DLD1 (cell line): ENCODE data around the gene TSC2.

Source experiments
- in situ Hi-C: cut with HindIII; loops from 2 replicates; pipeline ENCODE4 v1.10.0; 2017; ENCODE audit warnings: low sequenced_read_pairs

Gene TSC2

DNA sequence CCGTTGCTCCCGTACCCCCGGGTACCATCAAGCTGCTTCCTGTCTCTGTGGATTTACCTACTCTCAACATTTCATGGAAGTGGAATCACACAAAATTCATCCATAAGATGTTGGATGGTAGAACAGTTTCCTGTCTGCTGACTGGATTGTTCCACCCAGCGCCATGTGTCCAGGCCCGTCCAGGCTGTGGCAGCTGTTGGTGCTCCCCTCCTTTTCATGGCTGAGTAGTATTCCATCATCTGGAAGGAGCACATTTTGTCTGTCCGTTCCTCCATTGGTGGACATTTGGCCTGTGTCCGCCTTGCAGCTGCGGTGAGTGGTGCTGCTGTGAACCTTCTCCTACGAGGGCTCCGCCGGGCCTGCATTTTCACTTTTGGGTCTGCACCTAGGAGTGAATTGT is 18.4 kb downstream of the TSC2 start:
- in situ Hi-C loops: no loop called here

DNA sequence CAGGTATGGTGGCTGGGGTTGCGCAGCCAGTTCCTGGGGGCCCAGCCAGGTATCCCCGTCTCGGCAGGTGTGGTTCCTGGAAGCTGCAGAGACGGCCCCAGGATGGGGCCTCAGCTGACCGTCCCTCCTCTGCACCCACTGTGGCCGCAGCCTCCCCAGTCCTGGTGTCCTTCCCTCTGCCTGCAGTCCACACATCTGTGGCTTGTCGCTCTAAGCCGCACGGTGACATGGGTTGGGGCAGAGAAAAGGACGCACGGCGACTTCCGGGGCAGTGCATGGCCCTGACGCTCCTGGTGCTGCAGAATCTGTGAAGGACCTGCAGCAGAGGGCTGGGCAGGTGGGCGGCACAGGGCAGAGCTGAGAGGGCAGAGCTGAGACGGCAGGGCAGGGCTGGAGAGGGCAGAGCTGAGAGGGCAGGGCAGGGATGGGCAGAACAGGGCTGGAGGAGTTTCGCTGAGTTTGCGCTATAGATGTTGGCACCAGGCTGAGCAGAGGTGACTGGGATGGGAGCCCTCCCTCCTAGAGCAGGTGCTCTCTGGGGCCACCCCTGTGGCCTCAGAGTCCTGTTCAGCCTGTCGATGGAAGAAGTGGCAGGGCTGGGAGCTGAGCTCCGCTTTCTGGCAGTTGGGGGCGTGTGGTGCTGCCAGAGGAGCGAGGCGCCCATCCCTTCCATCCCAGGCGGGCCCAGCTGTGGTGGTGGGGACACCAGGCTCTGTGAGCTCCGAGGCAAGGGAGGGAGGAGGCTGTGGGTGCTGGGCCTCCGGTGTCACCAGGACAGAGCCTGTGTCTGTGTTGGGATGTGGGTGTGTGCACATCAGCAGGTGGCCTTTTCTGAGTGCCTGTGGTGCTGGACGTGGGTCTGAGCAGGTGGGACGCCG is 23.0 kb downstream of the TSC2 start:
- in situ Hi-C loops: no loop called here

DNA sequence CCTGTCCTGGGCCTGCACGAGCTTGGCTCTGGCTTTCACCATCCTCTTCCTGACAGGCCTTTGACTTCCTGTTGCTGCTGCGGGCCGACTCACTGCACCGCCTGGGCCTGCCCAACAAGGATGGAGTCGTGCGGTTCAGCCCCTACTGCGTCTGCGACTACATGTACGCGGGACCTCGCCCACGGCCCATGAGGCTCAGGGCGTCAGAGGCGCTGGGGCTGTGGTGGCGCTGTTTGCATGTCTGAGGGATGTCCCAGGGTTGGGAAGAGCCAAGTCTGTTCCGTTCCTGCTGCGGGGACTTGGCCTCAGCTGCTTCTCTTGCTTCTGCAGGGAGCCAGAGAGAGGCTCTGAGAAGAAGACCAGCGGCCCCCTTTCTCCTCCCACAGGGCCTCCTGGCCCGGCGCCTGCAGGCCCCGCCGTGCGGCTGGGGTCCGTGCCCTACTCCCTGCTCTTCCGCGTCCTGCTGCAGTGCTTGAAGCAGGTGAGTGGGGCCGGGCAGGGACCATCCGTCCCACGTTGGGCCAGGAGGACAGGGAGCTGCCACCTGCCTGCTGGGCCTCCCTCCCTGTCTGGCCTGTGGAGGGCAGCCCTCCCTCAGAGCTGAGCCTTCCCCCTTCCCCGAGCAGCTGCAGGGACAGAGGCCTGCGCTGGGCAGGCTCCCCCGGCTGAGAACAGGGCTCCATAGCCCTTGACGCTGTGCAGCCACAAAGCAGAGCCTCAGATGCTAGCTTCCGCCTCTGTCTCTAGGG is 23.8 kb downstream of the TSC2 start:
- in situ Hi-C loops: no loop called here

- in situ Hi-C loops: no loop called here
These were observed 25.1 kb downstream of the TSC2 start for GRCh38 chr16:2072926-2073325.

DNA sequence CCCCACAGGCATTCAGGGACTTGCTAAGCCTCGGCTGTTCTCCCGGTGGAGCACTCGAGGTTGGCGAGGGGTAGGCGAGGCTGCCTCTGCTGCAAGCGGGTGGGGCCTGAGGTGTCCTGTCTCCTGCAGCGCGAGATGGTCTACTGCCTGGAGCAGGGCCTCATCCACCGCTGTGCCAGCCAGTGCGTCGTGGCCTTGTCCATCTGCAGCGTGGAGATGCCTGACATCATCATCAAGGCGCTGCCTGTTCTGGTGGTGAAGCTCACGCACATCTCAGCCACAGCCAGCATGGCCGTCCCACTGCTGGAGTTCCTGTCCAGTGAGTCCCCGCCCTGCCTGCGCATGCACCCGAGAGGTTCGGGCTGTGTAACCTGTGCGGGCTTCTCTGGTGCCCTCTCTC is 26.3 kb downstream of the TSC2 start:
- in situ Hi-C loops: no loop called here

- in situ Hi-C loops: no loop called here
These were observed 27.8 kb downstream of the TSC2 start for GRCh38 chr16:2075631-2076030.

GRCh38 chr16:2076072-2076865 is 28.5 kb downstream of the TSC2 start:
- in situ Hi-C loops: no loop called here

- in situ Hi-C loops: no loop called here
These were observed 29.2 kb downstream of the TSC2 start for GRCh38 chr16:2077016-2077415.

GRCh38 chr16:2077696-2078095 is 29.9 kb downstream of the TSC2 start:
- in situ Hi-C loops: no loop called here

DNA sequence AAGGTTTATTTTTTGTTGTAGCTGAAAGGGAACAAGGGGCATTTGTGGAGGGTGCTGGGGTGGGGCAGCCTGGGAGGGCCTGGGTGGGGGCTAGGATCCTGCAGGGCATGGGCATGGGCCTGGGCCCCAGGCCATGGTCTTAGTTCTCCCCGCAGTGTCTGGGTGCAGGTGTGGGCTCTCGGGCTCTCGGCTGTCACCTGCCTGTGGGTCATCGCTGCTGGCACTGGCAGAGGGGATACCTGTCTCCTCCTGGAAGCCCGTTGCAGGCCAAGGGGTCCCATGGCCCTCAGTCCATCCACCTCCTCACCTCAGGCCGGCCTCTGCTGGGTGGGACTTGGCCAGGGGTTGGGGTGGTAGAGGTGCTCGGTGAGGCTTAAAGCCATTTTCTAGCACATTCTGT is 30.3 kb downstream of the TSC2 start:
- in situ Hi-C loops: no loop called here

DNA sequence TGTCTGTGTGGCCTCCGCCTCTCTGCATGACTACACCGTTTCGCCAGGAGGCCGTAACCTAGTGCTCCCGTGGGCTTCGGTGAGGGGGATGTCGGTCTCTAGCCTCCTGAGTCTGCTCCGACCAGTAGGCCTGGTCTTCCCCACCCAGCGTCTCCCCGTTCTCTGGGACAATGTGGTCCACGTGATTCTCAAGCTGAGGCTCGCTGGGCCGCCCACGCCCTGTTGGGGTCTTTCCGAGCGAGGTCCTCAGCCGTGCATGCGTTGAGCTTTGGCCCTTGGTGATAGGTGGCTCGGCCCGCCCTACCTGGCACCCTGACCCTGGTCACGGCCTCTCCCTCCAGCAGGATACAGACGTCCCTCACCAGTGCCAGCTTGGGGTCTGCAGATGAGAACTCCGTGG is 30.9 kb downstream of the TSC2 start:
- in situ Hi-C loops: no loop called here

GRCh38 chr16:2079311-2079800 is 31.6 kb downstream of the TSC2 start:
- in situ Hi-C loops: no loop called here

DNA sequence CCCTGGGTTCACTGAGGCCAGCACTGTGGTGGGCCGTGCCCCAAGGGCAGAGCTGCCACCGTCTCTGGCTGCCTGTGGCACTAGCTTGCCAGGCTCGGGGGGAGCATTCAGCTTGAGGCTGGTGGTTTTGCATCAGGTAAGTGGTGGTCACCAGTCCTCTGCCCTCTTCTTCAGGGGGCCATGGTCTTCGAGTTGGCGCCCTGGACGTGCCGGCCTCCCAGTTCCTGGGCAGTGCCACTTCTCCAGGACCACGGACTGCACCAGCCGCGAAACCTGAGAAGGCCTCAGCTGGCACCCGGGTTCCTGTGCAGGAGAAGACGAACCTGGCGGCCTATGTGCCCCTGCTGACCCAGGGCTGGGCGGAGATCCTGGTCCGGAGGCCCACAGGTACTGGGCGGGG is 32.2 kb downstream of the TSC2 start:
- in situ Hi-C loops: no loop called here

DNA sequence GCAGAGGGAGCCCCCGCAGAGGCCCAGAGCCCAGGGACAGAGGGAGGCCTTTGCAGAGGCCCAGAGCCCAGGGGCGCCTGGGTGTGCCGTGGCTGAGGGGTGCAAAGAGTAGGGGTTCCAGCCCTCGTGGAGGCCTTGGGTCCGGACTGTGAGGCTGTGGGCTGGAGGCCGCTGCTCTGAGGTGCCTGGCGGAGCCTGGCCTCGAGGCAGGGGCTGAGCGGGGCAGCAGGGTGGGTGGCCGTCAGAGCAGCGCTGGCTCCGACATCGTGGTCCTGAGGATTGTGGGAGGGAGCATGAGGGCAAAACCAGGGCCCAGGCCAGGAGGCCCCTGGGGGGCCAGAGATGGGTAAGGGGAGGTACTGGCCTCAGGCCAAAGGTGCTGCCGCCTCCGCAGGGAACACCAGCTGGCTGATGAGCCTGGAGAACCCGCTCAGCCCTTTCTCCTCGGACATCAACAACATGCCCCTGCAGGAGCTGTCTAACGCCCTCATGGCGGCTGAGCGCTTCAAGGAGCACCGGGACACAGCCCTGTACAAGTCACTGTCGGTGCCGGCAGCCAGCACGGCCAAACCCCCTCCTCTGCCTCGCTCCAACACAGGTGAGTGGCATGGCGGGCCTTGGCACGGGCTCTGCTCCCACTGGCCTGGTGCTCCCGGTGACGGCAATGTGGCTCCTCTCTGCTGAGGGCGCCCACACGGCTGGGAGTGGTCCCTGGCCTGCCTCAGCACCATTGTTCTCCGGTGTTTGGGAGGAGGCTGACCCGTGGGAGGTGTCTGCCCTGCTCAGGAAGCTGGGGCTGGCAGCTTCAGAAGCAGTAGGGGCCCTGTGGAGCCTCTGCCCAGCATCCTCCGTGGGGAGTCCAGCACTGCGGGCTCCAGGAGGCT is 33.7 kb downstream of the TSC2 start:
- in situ Hi-C loops: no loop called here

DNA sequence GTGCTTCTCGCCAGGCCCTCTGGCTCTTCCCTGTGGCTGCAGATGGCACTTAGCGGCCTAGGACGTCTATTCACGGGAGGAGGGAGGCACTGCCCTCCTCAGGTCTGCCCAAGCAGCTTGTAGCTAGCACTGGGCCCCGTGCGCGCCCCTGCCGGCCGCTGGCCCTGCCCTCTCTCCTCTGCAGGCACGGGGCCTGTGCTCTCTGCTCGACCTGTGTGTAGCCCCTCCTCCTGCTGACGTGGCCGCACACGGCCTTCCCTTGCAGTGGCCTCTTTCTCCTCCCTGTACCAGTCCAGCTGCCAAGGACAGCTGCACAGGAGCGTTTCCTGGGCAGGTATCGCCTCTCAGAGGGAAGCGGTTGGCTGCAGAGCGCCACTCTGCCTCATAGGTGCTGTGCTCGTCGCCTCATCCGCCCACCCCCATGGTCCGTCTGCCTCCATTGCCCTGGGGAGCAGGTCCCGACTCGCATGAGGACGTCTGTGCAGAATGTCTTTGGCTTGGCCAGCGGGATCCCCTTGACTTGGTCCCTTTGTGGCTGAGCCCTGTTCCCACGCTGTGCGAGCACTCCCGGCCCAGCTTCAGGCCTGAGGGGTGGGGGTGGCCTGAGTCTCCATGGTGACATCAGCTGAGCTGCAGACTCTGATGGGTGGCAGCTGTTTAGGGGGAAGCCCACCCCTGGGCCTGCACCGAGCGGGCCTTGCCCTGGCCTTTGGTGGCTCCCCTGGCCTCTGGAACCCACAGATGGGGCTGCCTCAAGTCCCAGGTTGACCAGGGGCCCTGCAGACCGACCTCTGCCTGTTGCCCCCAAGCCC is 34.6 kb downstream of the TSC2 start:
- in situ Hi-C loops: no loop called here

- in situ Hi-C loops: no loop called here
These were observed 35.2 kb downstream of the TSC2 start for GRCh38 chr16:2082983-2083364.

DNA sequence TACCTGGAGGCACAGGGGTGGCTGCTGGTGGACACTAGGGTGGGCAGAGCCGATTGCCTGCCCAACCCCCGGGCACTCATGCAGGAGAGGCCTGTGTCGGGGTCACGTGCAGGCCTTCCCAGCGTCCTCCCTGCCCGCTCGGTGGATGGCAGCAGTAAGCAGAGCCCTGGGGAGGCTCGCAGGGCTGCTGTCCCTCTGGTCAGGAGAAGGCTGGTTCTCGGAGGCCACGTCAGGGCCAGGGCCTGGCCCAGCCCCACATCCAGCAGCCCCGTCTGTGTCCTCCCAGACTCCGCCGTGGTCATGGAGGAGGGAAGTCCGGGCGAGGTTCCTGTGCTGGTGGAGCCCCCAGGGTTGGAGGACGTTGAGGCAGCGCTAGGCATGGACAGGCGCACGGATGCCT is 35.6 kb downstream of the TSC2 start:
- in situ Hi-C loops: no loop called here

DNA sequence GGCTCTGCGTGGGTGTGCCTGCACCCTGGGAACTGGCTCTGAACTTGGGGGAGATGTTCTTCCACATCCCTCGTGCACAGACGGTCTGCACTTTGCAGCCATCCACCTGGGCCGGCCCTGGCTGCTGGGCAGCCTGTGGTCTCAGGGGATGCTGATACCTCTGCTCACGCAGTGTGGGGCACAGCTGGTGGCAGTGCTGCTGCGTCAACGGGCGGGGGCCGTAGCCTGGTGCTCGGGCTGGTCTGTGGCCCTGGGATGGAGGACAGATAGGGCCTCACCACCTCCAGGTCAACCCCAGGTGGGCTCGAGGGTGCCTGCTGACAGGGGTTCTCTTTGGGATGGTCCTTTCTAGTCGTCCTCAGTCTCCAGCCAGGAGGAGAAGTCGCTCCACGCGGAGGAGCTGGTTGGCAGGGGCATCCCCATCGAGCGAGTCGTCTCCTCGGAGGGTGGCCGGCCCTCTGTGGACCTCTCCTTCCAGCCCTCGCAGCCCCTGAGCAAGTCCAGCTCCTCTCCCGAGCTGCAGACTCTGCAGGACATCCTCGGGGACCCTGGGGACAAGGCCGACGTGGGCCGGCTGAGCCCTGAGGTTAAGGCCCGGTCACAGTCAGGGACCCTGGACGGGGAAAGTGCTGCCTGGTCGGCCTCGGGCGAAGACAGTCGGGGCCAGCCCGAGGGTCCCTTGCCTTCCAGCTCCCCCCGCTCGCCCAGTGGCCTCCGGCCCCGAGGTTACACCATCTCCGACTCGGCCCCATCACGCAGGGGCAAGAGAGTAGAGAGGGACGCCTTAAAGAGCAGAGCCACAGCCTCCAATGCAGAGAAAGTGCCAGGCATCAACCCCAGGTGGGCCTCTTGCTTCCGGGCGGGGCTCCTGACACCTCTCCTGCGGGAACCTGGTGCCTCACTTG is 36.3 kb downstream of the TSC2 start:
- in situ Hi-C loops: no loop called here
